HCT116 (cell line): Measurements from ENCODE around the gene FAT1. TPM values are rescaled to one million over a fixed set of nuclear protein-coding genes. Genes with fewer than 3 reads are reported as not detected.

Source experiments
- ATAC-seq: fragments of 200-7000 bp; cut with Tn5 transposase; 2 replicates; pipeline ENCODE4 v1.9.1; 2020; ENCODE audit warnings: mild to moderate bottlenecking, moderate library complexity
- BruUV-seq: library from RNA; stranded (reverse); fragments of 400-500 nt; replicated peaks from 2 replicates; lab custom pipeline; 2021; lab: Mats Ljungman, UMichigan
- CTCF ChIA-PET: fragments of 300-600 bp; sonication (Branson Sonifier 250); formaldehyde crosslinking; loops from one replicate; lab custom pipeline; 2021; ENCODE audit warnings: antibody characterized with exemption; lab: Charles Lee
- POLR2A ChIA-PET: fragments of 300-600, 350-600 bp; sonication (Branson Sonifier 250); formaldehyde crosslinking; loops from one replicate; lab custom pipeline; 2021; ENCODE audit warnings: antibody characterized with exemption; lab: Charles Lee
- RAD21 ChIA-PET, 2 experiments: fragments of 300-600 bp; sonication (Branson Sonifier 250); formaldehyde crosslinking; loops; one replicate each; lab custom pipeline; 2023; ENCODE audit warnings: low total read pairs in 2 of 2; ENCODE audit not compliant: uncharacterized antibody in 2 of 2, unreplicated experiment in 2 of 2, low non-redundant PET in 1 of 2; lab: Charles Lee
- DNase-seq: peaks from one replicate; pipeline ENCODE4 v3.0.0-alpha.2; 2010; ENCODE audit warnings: low read depth, low spot score
- H2AFZ ChIP-seq: fragments of 200-600 bp; shearing (Covaris generic), sonication (generic); 2 replicates; pipeline ENCODE4 v1.6.1; 2017; ENCODE audit warnings: low read depth, mixed run types, mixed read lengths, antibody characterized with exemption, low read length; ENCODE audit not compliant: poor library complexity, severe bottlenecking
- H3K27ac ChIP-seq: 2 replicates; pipeline ENCODE4 v1.5.1; 2012; ENCODE audit warnings: low read depth, low read length
- H3K27me3 ChIP-seq: fragments of 200-600 bp; sonication (generic); 2 replicates; pipeline ENCODE4 v1.6.1; 2016; ENCODE audit warnings: mixed run types, low read length, mixed read lengths; ENCODE audit not compliant: insufficient read depth
- H3K36me3 ChIP-seq, 2 experiments: fragments of 200-500 bp in 1 of 2; fragments of 200-600 bp in 1 of 2; sonication (Bioruptor generic) in 1 of 2; sonication (generic) in 1 of 2; 2 replicates each; pipeline versions ENCODE4 v1.5.1 to v1.6.1; 2014 to 2016; ENCODE audit warnings: low read length in 2 of 2, inconsistent platforms in 1 of 2, mixed read lengths in 1 of 2, mixed run types in 1 of 2; ENCODE audit not compliant: insufficient read depth in 2 of 2, control insufficient read depth in 1 of 2
- H3K4me1 ChIP-seq, 2 experiments: fragments of 200-600 bp in 1 of 2; sonication (generic) in 1 of 2; 2 replicates each; pipeline versions ENCODE4 v1.5.1 to v1.6.1; 2012 to 2017; ENCODE audit warnings: low read length in 2 of 2, inconsistent platforms in 1 of 2, mild to moderate bottlenecking in 1 of 2, mixed read lengths in 1 of 2, mixed run types in 1 of 2, moderate library complexity in 1 of 2; ENCODE audit not compliant: insufficient read depth in 2 of 2, control insufficient read depth in 1 of 2
- H3K4me2 ChIP-seq: fragments of 200-600 bp; sonication (generic); 2 replicates; pipeline ENCODE4 v1.6.1; 2017; ENCODE audit warnings: mixed run types, low read length, mixed read lengths
- H3K4me3 ChIP-seq, 2 experiments: fragments of 200-600 bp in 1 of 2; sonication (generic) in 1 of 2; replicated peaks in 1 of 2; 2 replicates each; pipeline ENCODE4 v1.5.1; 2011 to 2016; ENCODE audit warnings: low read length in 2 of 2, control low read depth in 1 of 2, low read depth in 1 of 2, mild to moderate bottlenecking in 1 of 2, mixed read lengths in 1 of 2, mixed run types in 1 of 2
- H3K79me2 ChIP-seq: fragments of 200-600 bp; sonication (generic); 2 replicates; pipeline ENCODE4 v1.6.1; 2017; ENCODE audit warnings: mild to moderate bottlenecking, mixed run types, low read length, moderate library complexity, mixed read lengths; ENCODE audit not compliant: insufficient read depth
- H3K9ac ChIP-seq: fragments of 200-600 bp; sonication (generic); 2 replicates; pipeline ENCODE4 v1.6.1; 2016; ENCODE audit warnings: low read length, mixed read lengths
- H3K9me2 ChIP-seq: fragments of 200-600 bp; sonication (generic), shearing (Covaris generic); 2 replicates; pipeline ENCODE4 v1.6.1; 2017; ENCODE audit warnings: mixed run types, mild to moderate bottlenecking, moderate library complexity; ENCODE audit not compliant: insufficient read depth
- H3K9me3 ChIP-seq, 2 experiments: fragments of 200-500 bp in 1 of 2; fragments of 200-600 bp in 1 of 2; sonication (Bioruptor generic) in 1 of 2; sonication (generic) in 1 of 2; 2 replicates each; pipeline ENCODE4 v1.6.1; 2014 to 2017; ENCODE audit warnings: low read length in 2 of 2, mixed read lengths in 2 of 2, inconsistent platforms in 1 of 2, low read depth in 1 of 2, mild to moderate bottlenecking in 1 of 2, mixed run types in 1 of 2, moderate library complexity in 1 of 2; ENCODE audit not compliant: control insufficient read depth in 1 of 2, insufficient read depth in 1 of 2
- H4K20me1 ChIP-seq: fragments of 200-600 bp; sonication (generic), shearing (Covaris generic); 2 replicates; pipeline ENCODE4 v1.6.1; 2017; ENCODE audit warnings: mixed run types, mild to moderate bottlenecking, moderate library complexity; ENCODE audit not compliant: insufficient read depth
- ATF3 ChIP-seq: IDR thresholded peaks from 2 replicates; pipeline ENCODE4 v1.6.1; 2012
- CBX3 ChIP-seq: IDR thresholded peaks from 2 replicates; pipeline ENCODE4 v1.6.1; 2012; ENCODE audit warnings: low read depth
- CEBPB ChIP-seq: IDR thresholded peaks from 2 replicates; pipeline ENCODE4 v1.6.1; 2012; ENCODE audit warnings: low read depth
- CTCF ChIP-seq, 3 experiments: fragments of 200-600 bp in 1 of 3; sonication (generic) in 1 of 3; IDR thresholded peaks in 2 of 3; conservative IDR thresholded peaks in 1 of 3; 2 replicates each; pipeline ENCODE4 v1.5.1; 2012 to 2017; ENCODE audit warnings: low read depth in 2 of 3, low read length in 2 of 3, antibody characterized with exemption in 1 of 3, borderline replicate concordance in 1 of 3, control low read depth in 1 of 3, mild to moderate bottlenecking in 1 of 3, mixed read lengths in 1 of 3, mixed run types in 1 of 3, moderate library complexity in 1 of 3; ENCODE audit not compliant: insufficient read depth in 1 of 3
- ELF1 ChIP-seq: IDR thresholded peaks from 2 replicates; pipeline ENCODE4 v1.6.1; 2012; ENCODE audit warnings: low read depth, borderline replicate concordance
- EZH2 ChIP-seq: fragments of 200-600 bp; sonication (generic); IDR thresholded peaks from 2 replicates; pipeline ENCODE4 v1.6.1; 2017; ENCODE audit warnings: antibody characterized with exemption, mixed run types
- EZH2phosphoT487 ChIP-seq: fragments of 200-600 bp; IDR thresholded peaks from 2 replicates; pipeline ENCODE4 v1.6.1; 2018; ENCODE audit warnings: antibody characterized with exemption, borderline replicate concordance
- FOSL1 ChIP-seq: IDR thresholded peaks from 2 replicates; pipeline ENCODE4 v1.6.1; 2012; ENCODE audit warnings: low read depth
- JUND ChIP-seq: IDR thresholded peaks from 2 replicates; pipeline ENCODE4 v1.6.1; 2012
- MAX ChIP-seq: IDR thresholded peaks from 2 replicates; pipeline ENCODE4 v1.6.1; 2012
- POLR2A ChIP-seq: IDR thresholded peaks from 2 replicates; pipeline ENCODE4 v1.7.0; 2011; ENCODE audit warnings: borderline replicate concordance; ENCODE audit not compliant: insufficient read depth, insufficient read length; ENCODE audit errors: extremely low read depth
- POLR2AphosphoS5 ChIP-seq: IDR thresholded peaks from 2 replicates; pipeline ENCODE4 v1.6.1; 2011; ENCODE audit warnings: mild to moderate bottlenecking, low read depth, low read length, moderate library complexity
- RAD21 ChIP-seq: IDR thresholded peaks from 2 replicates; pipeline ENCODE4 v1.6.1; 2012; ENCODE audit warnings: low read depth, mild to moderate bottlenecking
- REST ChIP-seq: IDR thresholded peaks from 2 replicates; pipeline ENCODE4 v1.6.1; 2012; ENCODE audit warnings: low read depth
- SIN3A ChIP-seq: IDR thresholded peaks from 2 replicates; pipeline ENCODE4 v1.6.1; 2012; ENCODE audit warnings: low read depth
- SP1 ChIP-seq: IDR thresholded peaks from 2 replicates; pipeline ENCODE4 v1.6.1; 2012; ENCODE audit warnings: low read depth
- SRF ChIP-seq: IDR thresholded peaks from 2 replicates; pipeline ENCODE4 v1.6.1; 2012; ENCODE audit warnings: low read depth
- YY1 ChIP-seq: IDR thresholded peaks from 2 replicates; pipeline ENCODE4 v1.6.1; 2011; ENCODE audit warnings: low read length, low read depth, moderate library complexity, mild to moderate bottlenecking; ENCODE audit not compliant: insufficient replicate concordance; ENCODE audit errors: extremely low read depth
- ZBTB33 ChIP-seq: IDR thresholded peaks from 2 replicates; pipeline ENCODE4 v1.6.1; 2011; ENCODE audit warnings: mild to moderate bottlenecking, low read length, moderate library complexity; ENCODE audit not compliant: insufficient replicate concordance; ENCODE audit errors: extremely low read depth
- ZFX ChIP-seq: fragments of 450-650 bp; IDR thresholded peaks from 2 replicates; pipeline ENCODE4 v1.6.1; 2017
- ZNF274 ChIP-seq: fragments of 200-500 bp; sonication (Bioruptor generic); IDR thresholded peaks from 2 replicates; pipeline ENCODE4 v1.6.1; 2014; ENCODE audit warnings: mild to moderate bottlenecking, low read depth, low read length, inconsistent platforms
- intact Hi-C: fragments of 100-400 bp; cut with micrococcal nuclease; formaldehyde crosslinking; loops from 2 replicates; pipeline ENCODE4 v1.10.0; 2022
- total RNA-seq: library from RNA; stranded (reverse); gene quantifications from one replicate; pipeline ENCODE4 v1.2.1, GENCODE V29; 2021; ENCODE audit not compliant: unreplicated experiment

Gene FAT1
- total RNA-seq, 1 experiment from 2014 or later: 676 TPM

- H3K27ac ChIP-seq: peak overlapping the region; percentile 62
- DNase-seq: peak; percentile 68
- intact Hi-C loops: loop anchor here (2.0 kb wide), 1 partner anchor 42 kb away; no protein-coding TSS in a partner anchor
- RAD21 ChIA-PET: no interaction called here
- H3K9me2 ChIP-seq: no peaks in the 10 kb centered on the region
- H3K36me3 ChIP-seq: no peaks in the 10 kb centered on the region
- no peaks in the 10 kb centered on the region for H3K27me3 ChIP-seq
- H4K20me1 ChIP-seq: no peaks in the 10 kb centered on the region
- H3K9ac ChIP-seq: peak overlapping the region; percentile 22
- CTCF ChIA-PET: no interaction called here
- no peaks in the 10 kb centered on the region for H3K79me2 ChIP-seq
- peak overlapping the region; percentile 70 for H3K4me2 ChIP-seq
- peak overlapping the region; percentile 1 to 38; a peak in 2 of 4 replicates for H3K4me3 ChIP-seq
- H3K4me1 ChIP-seq: peaks cover 17 to 29% of the 10 kb centered on the region in 2 experiments
- H2AFZ ChIP-seq: peak overlapping the region; percentile 74
- no TSS peak for BruUV-seq
- H3K9me3 ChIP-seq: no peaks in the 10 kb centered on the region
- ATAC-seq: peak; percentile 97
- POLR2A ChIA-PET: interaction anchor here (1.2 to 1.4 kb wide), 2 partner anchors 16 to 41 kb away, joined by 4 to 8 read pairs; partner anchors contain the start of gene FAT1
- TF ChIP-seq ATF3 (no peak), ZFX (no peak), SIN3A (no peak), POLR2AphosphoS5 (peak; percentile 74), ELF1 (no peak), SP1 (peak; percentile 49), EZH2 (no peak), CBX3 (peak; percentile 29; the same call in 1 of the 2 replicates), SRF (no peak), RAD21 (no peak), CTCF (IDR thresholded peaks at IDR 0.05 in 2 of 3, conservative IDR thresholded peaks at IDR 0.05 in 1 of 3; ENCODE audit: borderline replicate concordance in 1 of 3, insufficient read depth in 1 of 3, low read depth in 2 of 3, low read length in 2 of 3) (0 out of 6 replicates have a peak, but pooled peaks of 1 of the 3 experiments have one; percentile 6), MAX (peak; percentile 70), JUND (no peak; the same call in 1 of the 2 replicates), ZNF274 (no peak), REST (no peak), YY1 (peak; percentile 49), ZBTB33 (peak; percentile 11), EZH2phosphoT487 (no peak), FOSL1 (no peak), CEBPB (0 out of 2 replicates have a peak, but pooled peaks have one; percentile 36), POLR2A (no peak)
Measured at GRCh38 chr4:186765138-186765537, 41.5 kb upstream of the FAT1 start.
